GM12892 (cell line): ENCODE results near the gene C6.

Experiments
- POLR2A ChIP-seq: IDR thresholded peaks from 2 replicates; pipeline ENCODE4 v1.6.1; 2011; ENCODE audit warnings: low read depth, low read length, control low read depth
- TAF1 ChIP-seq: IDR thresholded peaks from 2 replicates; pipeline ENCODE4 v1.6.1; 2011; ENCODE audit warnings: low read depth, mild to moderate bottlenecking, control low read depth, low read length, borderline replicate concordance

DNA sequence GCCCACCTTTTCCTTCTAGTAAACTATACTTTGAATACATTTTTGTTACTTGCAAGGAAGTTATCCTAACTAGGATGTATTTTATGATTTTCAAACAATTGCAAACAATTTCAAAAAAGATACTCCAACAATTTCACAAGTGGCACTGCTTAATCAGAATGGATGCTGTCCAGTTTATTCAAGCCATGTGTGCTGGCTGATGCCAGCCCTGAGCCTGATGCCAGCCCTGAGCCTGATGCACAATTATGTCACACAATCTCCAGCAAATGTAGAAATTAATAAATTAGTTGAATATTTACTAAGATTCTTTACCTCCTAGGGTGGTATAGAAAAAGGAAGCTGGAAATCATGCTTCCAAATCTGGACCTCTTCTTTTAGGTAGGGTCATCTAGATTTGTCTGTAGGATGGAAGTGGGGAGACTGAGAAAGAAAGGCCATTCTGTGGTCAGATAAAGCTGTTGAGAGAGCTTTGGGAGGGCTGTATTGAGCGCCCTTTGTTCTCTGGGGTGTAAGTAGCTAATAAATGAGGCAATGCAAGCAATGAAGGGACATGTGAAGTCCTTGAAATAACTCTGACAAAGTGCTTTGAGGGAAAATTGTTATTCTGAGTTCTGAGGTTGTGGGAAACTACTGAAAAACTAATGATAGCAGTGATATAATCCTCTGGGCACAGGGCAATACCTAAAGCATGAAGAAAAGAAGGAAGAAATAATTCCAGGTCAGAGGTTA, 5.8 kb upstream of the C6 start:
- no peak for TF ChIP-seq POLR2A
- no peak for TF ChIP-seq TAF1
